ENCODE measurements around the gene HYAL3. TPM values are rescaled to one million over a fixed set of nuclear protein-coding genes. Genes with fewer than 3 reads are reported as not detected.
A peak's percentile ranks its signal among the peaks of the same experiment; 100 is the strongest.

The HYAL3 gene
- total and polyA plus RNA-seq, 10 of the 15 experiments (the other 5 are each of a cell fraction or from before 2014, with no cell fraction given), result 0.37 to 4.2 (median 2.8) TPM

DNA sequence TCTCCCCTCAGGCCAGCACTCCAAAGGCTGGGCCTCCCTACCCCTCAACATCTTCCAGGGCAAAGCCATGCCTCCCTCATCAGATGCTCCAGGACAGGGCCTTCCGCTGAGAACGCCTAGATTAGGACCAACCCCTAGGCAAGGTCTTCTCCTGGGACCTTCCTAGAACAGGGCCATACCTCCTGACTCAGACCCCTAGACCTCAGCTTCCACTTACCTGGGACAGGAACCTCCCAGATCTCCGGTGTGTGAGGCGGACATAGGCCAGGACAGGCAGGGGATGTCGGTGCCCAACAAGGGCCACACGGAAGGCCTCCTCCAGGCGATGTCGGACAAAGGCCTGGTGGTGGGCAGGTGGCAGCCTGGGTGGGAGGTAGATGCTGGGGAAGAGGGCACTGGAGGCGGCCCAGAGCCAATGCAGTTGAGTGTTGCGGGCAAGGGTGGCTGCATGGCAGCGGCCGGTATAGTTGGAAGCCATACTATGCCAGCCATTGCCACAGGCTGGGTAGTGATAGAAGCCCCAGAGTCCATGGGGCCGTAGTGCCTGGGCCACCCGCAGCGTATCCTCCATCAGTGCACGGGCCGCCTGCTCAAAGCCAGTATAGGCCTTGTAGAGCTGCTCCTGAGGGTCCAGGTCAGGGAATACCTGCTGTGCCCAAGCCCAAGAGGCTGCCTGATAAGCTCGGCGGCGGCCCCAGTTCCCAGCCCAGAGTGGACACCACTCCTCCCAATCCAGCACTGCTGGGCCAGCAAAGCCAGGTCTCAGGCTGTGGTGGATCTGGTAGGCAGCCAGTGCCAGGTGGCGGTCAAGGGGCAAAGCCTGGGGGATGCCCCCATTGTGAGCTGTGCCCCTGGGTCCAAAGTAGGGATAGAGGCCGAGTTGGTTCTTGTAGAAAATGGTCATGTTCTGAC, 4.5 kb downstream of the HYAL3 start:
- WGBS (ENCODE audit: insufficient coverage, insufficient replicate concordance, low lambda C conversion rate, missing lambda C conversion rate), result 87% methylated on average over 22 of the region's 22 CpGs
- DNase-seq (ENCODE audit: low read depth, low spot score) (no peak), ATAC-seq (no peak), FAIRE-seq (no peak)
- H3K9me3 ChIP-seq (replicated peaks; ENCODE audit: control insufficient read depth, insufficient read depth, low read length), result no peaks in the 10 kb centered on the region
- no peak overlapping the region for H3K4me3 ChIP-seq
- H3K27me3 ChIP-seq (replicated peaks in 1 of 2; ENCODE audit: control insufficient read depth in 2 of 2, insufficient read depth in 2 of 2, low read length in 1 of 2), result no peaks in the 10 kb centered on the region
- ChIA-PET RAD21 (ENCODE audit: unreplicated experiment) (no interaction called here), SMC1A (ENCODE audit: uncharacterized antibody, unreplicated experiment) (no interaction called here), CTCF (interaction anchor here (0.6 kb wide), 1 partner anchor 68 kb away, joined by 3 read pairs; no protein-coding TSS in a partner anchor), POLR2A (interaction anchor here (1.1 kb wide), 1 partner anchor 43 kb away, joined by 3 read pairs; no protein-coding TSS in a partner anchor)
- H3K4me2 ChIP-seq (ENCODE audit: control insufficient read depth, insufficient read depth), result no peak overlapping the region
- no TSS peak for BruUV-seq (replicated peaks)
- no peak overlapping the region for H3K9ac ChIP-seq (ENCODE audit: control insufficient read depth, insufficient read depth, low read length)
- TF ChIP-seq POLR2A (IDR thresholded peaks at IDR 0.05; ENCODE audit: low read depth, low read length), result 0 out of 2 replicates have a peak, but pooled peaks have one; percentile 20
- no peak for TF ChIP-seq BACH1 (IDR thresholded peaks at IDR 0.05; ENCODE audit: borderline replicate concordance)
- H3K4me1 ChIP-seq (ENCODE audit: control insufficient read depth, insufficient read depth, low read length), result peaks cover 7% of the 10 kb centered on the region
- H2AFZ ChIP-seq (ENCODE audit: control insufficient read depth, low read depth, low read length), result no peak overlapping the region
- intact Hi-C loops (cut with micrococcal nuclease; ENCODE audit: unreplicated experiment) (loop anchor here (5.0 kb wide), 1 partner anchor 43 kb away; no protein-coding TSS in a partner anchor), in situ Hi-C loops (cut with MboI) (no loop called here)
- peaks cover 0 to 5% of the 10 kb centered on the region in 2 experiments; a peak in 2 of 4 replicates for H3K36me3 ChIP-seq (ENCODE audit: control insufficient read depth in 2 of 2, insufficient read depth in 2 of 2, low read length in 1 of 2)
- peaks cover 21% of the 10 kb centered on the region for H3K79me2 ChIP-seq (ENCODE audit: control insufficient read depth, insufficient read depth, low read length)
- H4K20me1 ChIP-seq (ENCODE audit: control insufficient read depth, insufficient read depth), result no peaks in the 10 kb centered on the region
- no peak overlapping the region for H3K27ac ChIP-seq (ENCODE audit: control insufficient read depth, insufficient read depth)

DNA sequence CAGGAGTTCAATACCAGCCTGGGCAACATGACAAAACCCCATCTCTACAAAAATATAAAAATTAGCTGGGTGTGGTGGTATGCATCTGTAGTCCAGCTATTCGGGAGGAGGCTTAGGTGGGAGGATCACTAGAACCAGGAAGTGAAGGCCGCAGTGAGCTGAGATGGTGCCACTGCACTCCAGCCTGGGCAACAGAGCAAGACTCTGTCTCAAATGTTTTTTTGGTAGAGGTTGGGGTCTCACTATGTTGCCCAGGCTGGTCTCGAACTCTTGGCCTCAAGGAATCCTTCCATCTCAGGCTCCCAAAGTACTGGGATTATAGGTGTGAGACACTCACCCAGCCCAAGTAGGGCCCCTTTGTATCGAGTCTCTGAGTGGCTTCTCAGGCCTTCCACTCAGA, 5.1 kb downstream of the HYAL3 start:
- ChIA-PET SMC1A (ENCODE audit: uncharacterized antibody, unreplicated experiment) (no interaction called here), POLR2A (no interaction called here), CTCF (no interaction called here), RAD21 (ENCODE audit: unreplicated experiment) (no interaction called here)
- DNase-seq (ENCODE audit: low read depth, low spot score) (no peak), ATAC-seq (no peak), FAIRE-seq (no peak)
- no peak overlapping the region for H3K4me2 ChIP-seq (ENCODE audit: control insufficient read depth, insufficient read depth)
- no peaks in the 10 kb centered on the region for H4K20me1 ChIP-seq (ENCODE audit: control insufficient read depth, insufficient read depth)
- no peak overlapping the region for H3K4me3 ChIP-seq
- H3K36me3 ChIP-seq (ENCODE audit: control insufficient read depth in 2 of 2, insufficient read depth in 2 of 2, low read length in 1 of 2), result peaks cover 0 to 11% of the 10 kb centered on the region in 2 experiments; a peak in 2 of 4 replicates
- H3K4me1 ChIP-seq (ENCODE audit: control insufficient read depth, insufficient read depth, low read length), result peaks cover 7% of the 10 kb centered on the region
- BruUV-seq (replicated peaks), result no TSS peak
- H3K27ac ChIP-seq (ENCODE audit: control insufficient read depth, insufficient read depth), result no peak overlapping the region
- no peaks in the 10 kb centered on the region for H3K9me3 ChIP-seq (replicated peaks; ENCODE audit: control insufficient read depth, insufficient read depth, low read length)
- peaks cover 21% of the 10 kb centered on the region for H3K79me2 ChIP-seq (ENCODE audit: control insufficient read depth, insufficient read depth, low read length)
- in situ Hi-C loops (cut with MboI) (no loop called here), intact Hi-C loops (cut with micrococcal nuclease; ENCODE audit: unreplicated experiment) (no loop called here)
- no peaks in the 10 kb centered on the region for H3K27me3 ChIP-seq (replicated peaks in 1 of 2; ENCODE audit: control insufficient read depth in 2 of 2, insufficient read depth in 2 of 2, low read length in 1 of 2)
- H2AFZ ChIP-seq (ENCODE audit: control insufficient read depth, low read depth, low read length), result no peak overlapping the region
- no peak overlapping the region for H3K9ac ChIP-seq (ENCODE audit: control insufficient read depth, insufficient read depth, low read length)
- 80% methylated on average over 4 of the region's 4 CpGs for WGBS (ENCODE audit: insufficient coverage, insufficient replicate concordance, low lambda C conversion rate, missing lambda C conversion rate)
- TF ChIP-seq FOS (IDR thresholded peaks at IDR 0.05; ENCODE audit: borderline replicate concordance, extremely low read depth, insufficient read length), result no peak
- no peak for TF ChIP-seq IRF4 (IDR thresholded peaks at IDR 0.05; ENCODE audit: low read depth, low read length)
- no peak for TF ChIP-seq ATF7 (IDR thresholded peaks at IDR 0.05; ENCODE audit: low read depth)
- TF ChIP-seq CHD1 (IDR thresholded peaks at IDR 0.05; ENCODE audit: low read depth, low read length), result no peak
- TF ChIP-seq, protein P1, sequence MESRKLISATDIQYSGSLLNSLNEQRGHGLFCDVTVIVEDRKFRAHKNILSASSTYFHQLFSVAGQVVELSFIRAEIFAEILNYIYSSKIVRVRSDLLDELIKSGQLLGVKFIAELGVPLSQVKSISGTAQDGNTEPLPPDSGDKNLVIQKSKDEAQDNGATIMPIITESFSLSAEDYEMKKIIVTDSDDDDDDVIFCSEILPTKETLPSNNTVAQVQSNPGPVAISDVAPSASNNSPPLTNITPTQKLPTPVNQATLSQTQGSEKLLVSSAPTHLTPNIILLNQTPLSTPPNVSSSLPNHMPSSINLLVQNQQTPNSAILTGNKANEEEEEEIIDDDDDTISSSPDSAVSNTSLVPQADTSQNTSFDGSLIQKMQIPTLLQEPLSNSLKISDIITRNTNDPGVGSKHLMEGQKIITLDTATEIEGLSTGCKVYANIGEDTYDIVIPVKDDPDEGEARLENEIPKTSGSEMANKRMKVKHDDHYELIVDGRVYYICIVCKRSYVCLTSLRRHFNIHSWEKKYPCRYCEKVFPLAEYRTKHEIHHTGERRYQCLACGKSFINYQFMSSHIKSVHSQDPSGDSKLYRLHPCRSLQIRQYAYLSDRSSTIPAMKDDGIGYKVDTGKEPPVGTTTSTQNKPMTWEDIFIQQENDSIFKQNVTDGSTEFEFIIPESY (IDR thresholded peaks at IDR 0.05), result no peak
- TF ChIP-seq MLLT1 (IDR thresholded peaks at IDR 0.05), result no peak
- TF ChIP-seq CHD4 (IDR thresholded peaks at IDR 0.05), result no peak
- TF ChIP-seq, protein P2, sequence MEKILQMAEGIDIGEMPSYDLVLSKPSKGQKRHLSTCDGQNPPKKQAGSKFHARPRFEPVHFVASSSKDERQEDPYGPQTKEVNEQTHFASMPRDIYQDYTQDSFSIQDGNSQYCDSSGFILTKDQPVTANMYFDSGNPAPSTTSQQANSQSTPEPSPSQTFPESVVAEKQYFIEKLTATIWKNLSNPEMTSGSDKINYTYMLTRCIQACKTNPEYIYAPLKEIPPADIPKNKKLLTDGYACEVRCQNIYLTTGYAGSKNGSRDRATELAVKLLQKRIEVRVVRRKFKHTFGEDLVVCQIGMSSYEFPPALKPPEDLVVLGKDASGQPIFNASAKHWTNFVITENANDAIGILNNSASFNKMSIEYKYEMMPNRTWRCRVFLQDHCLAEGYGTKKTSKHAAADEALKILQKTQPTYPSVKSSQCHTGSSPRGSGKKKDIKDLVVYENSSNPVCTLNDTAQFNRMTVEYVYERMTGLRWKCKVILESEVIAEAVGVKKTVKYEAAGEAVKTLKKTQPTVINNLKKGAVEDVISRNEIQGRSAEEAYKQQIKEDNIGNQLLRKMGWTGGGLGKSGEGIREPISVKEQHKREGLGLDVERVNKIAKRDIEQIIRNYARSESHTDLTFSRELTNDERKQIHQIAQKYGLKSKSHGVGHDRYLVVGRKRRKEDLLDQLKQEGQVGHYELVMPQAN (conservative IDR thresholded peaks at IDR 0.05), result no peak
- no peak for TF ChIP-seq SPI1 (IDR thresholded peaks at IDR 0.05; ENCODE audit: borderline replicate concordance, insufficient read depth, low read depth, low read length)

Measured in GM12878 (cell line).